RWPE2 (cell line): ENCODE data around the gene CENPF.
"Not testable (repeated sequence)": the region's sequence is repeated elsewhere in the genome, so short reads cannot be mapped to it uniquely, and the experiment has no call there.

ENCODE experiments used
- ATAC-seq: fragments of 200-7000 bp; cut with Tn5 transposase; 3 replicates; pipeline ENCODE4 v1.9.1; 2021; ENCODE audit warnings: low read depth
- DNase-seq: peaks from one replicate; pipeline ENCODE4 v3.0.0-alpha.2; 2020; ENCODE audit warnings: low spot score
- H3K27ac ChIP-seq: fragments of 450-650 bp; 2 replicates; pipeline ENCODE4 v1.5.1; 2017; ENCODE audit warnings: mild to moderate bottlenecking; ENCODE audit not compliant: poor library complexity, severe bottlenecking
- H3K27me3 ChIP-seq: fragments of 250-450 bp; sonication (Bioruptor Pico); 2 replicates; pipeline ENCODE4 v1.5.1; 2021; ENCODE audit warnings: mild to moderate bottlenecking, moderate library complexity; ENCODE audit not compliant: insufficient read depth, poor library complexity, severe bottlenecking
- H3K36me3 ChIP-seq: fragments of 250-450 bp; sonication (Bioruptor Pico); 2 replicates; pipeline ENCODE4 v1.5.1; 2020; ENCODE audit warnings: low read depth, mild to moderate bottlenecking, moderate library complexity
- H3K4me1 ChIP-seq: fragments of 250-450 bp; sonication (Bioruptor Pico); 2 replicates; pipeline ENCODE4 v1.5.1; 2021; ENCODE audit warnings: mild to moderate bottlenecking, moderate library complexity; ENCODE audit not compliant: insufficient read depth, poor library complexity, severe bottlenecking
- H3K4me3 ChIP-seq: fragments of 250-450 bp; sonication (Bioruptor Pico); 2 replicates; pipeline ENCODE4 v1.5.1; 2021; ENCODE audit warnings: mild to moderate bottlenecking, moderate library complexity; ENCODE audit not compliant: severe bottlenecking
- H3K9me3 ChIP-seq: fragments of 250-450 bp; sonication (Bioruptor Pico); 2 replicates; pipeline ENCODE4 v1.5.1; 2021; ENCODE audit warnings: mild to moderate bottlenecking, moderate library complexity; ENCODE audit not compliant: severe bottlenecking
- TF ChIP-seq, protein P1 (sequence below): fragments of 450-650 bp; IDR thresholded peaks from one replicate; pipeline ENCODE4 v1.5.1; 2017; ENCODE audit warnings: mild to moderate bottlenecking, moderate library complexity; ENCODE audit not compliant: poor library complexity, severe bottlenecking

Gene CENPF

DNA sequence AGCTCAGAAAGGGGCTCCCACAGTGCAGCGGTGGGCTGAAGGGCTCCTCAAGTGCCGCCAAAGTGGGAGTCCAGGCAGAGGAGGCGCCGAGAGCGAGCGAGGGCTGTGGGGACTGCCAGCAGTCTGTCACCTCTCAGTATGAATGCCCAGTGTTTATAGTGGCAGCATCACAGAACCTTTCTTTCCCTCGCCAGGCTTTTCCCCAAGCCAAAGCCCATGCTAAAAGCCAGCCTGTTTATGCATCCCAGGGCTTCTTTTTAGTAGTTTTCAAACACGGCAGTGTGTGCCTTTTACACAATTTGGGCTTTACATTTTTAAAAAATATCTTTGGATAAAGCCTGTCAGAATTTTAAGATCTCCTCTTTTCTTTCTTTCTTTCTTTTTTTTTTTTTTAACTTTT is 70.6 kb downstream of the CENPF start:
- Histone ChIP-seq H3K36me3 (no peaks in the 10 kb centered on the region), H3K27me3 (no peaks in the 10 kb centered on the region), H3K4me3 (no peak overlapping the region), H3K4me1 (no peaks in the 10 kb centered on the region), H3K9me3 (no peaks in the 10 kb centered on the region), H3K27ac (no peak overlapping the region)
- TF ChIP-seq, protein P1, sequence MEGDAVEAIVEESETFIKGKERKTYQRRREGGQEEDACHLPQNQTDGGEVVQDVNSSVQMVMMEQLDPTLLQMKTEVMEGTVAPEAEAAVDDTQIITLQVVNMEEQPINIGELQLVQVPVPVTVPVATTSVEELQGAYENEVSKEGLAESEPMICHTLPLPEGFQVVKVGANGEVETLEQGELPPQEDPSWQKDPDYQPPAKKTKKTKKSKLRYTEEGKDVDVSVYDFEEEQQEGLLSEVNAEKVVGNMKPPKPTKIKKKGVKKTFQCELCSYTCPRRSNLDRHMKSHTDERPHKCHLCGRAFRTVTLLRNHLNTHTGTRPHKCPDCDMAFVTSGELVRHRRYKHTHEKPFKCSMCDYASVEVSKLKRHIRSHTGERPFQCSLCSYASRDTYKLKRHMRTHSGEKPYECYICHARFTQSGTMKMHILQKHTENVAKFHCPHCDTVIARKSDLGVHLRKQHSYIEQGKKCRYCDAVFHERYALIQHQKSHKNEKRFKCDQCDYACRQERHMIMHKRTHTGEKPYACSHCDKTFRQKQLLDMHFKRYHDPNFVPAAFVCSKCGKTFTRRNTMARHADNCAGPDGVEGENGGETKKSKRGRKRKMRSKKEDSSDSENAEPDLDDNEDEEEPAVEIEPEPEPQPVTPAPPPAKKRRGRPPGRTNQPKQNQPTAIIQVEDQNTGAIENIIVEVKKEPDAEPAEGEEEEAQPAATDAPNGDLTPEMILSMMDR: no peak
- no peak for ATAC-seq
- DNase-seq: no peak

DNA sequence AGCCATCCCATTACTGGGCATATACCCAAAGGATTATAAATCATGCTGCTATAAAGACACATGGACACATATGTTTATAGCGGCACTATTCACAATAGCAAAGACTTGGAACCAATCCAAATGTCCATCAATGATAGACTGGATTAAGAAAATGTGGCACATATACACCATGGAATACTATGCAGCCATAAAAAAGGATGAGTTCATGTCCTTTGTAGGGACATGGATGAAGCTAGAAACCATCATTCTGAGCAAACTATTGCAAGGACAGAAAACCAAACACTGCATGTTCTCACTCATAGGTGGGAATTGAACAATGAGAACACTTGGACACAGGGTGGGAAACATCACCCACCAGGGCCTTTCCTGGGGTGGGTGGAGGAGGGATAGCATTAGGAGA is 72.5 kb downstream of the CENPF start:
- not testable (repeated sequence) for H3K4me1 ChIP-seq

GRCh38 chr1:214676747-214677146 is 73.8 kb downstream of the CENPF start:
- ATAC-seq (no peak), DNase-seq (no peak)
- Histone ChIP-seq H3K9me3 (no peaks in the 10 kb centered on the region), H3K4me3 (no peak overlapping the region), H3K27ac (no peak overlapping the region), H3K4me1 (no peaks in the 10 kb centered on the region), H3K36me3 (no peaks in the 10 kb centered on the region), H3K27me3 (no peaks in the 10 kb centered on the region)
- TF ChIP-seq, protein P1: no peak

More for the DNA sequence above, 72.5 kb downstream of the CENPF start:
- not testable (repeated sequence) for ATAC-seq, H3K4me3 ChIP-seq, H3K27me3 ChIP-seq, H3K27ac ChIP-seq, H3K9me3 ChIP-seq, H3K36me3 ChIP-seq, DNase-seq

- DNase-seq (no peak), ATAC-seq (no peak)
- TF ChIP-seq, protein P1: no peak
- Histone ChIP-seq H3K36me3 (no peaks in the 10 kb centered on the region), H3K4me3 (no peak overlapping the region), H3K27me3 (no peaks in the 10 kb centered on the region), H3K4me1 (no peaks in the 10 kb centered on the region), H3K9me3 (no peaks in the 10 kb centered on the region), H3K27ac (no peak overlapping the region)
Observed at GRCh38 chr1:214677945-214678344, 75.0 kb downstream of the CENPF start.

- TF ChIP-seq, protein P1: no peak
- Histone ChIP-seq H3K36me3 (no peaks in the 10 kb centered on the region), H3K27me3 (no peaks in the 10 kb centered on the region), H3K9me3 (no peaks in the 10 kb centered on the region), H3K27ac (no peak overlapping the region), H3K4me1 (no peaks in the 10 kb centered on the region), H3K4me3 (no peak overlapping the region)
- ATAC-seq: no peak
- DNase-seq: no peak
Observed at GRCh38 chr1:214678386-214678785, 75.4 kb downstream of the CENPF start.
